Kidney (tissue), 14 donors: ENCODE results near the gene WAPL. TPM values are rescaled to one million over a fixed set of nuclear protein-coding genes. Genes with fewer than 3 reads are reported as not detected.

Source experiments
- DNase-seq, 5 donors: peaks; one replicate each; pipeline ENCODE4 v3.0.0-alpha.2; 2013 to 2020
- FAIRE-seq: peaks from 2 replicates; lab custom pipeline; 2012; peaks lifted over from hg19 to GRCh38; lab: Jason Lieb, UNC
- H3K27ac ChIP-seq, 2 donors: one replicate each; pipeline ENCODE4 v1.7.0; 2013; ENCODE audit warnings: low read depth in 2 of 2, low read length in 2 of 2, inconsistent platforms in 1 of 2
- H3K27me3 ChIP-seq: one replicate; pipeline ENCODE4 v1.7.1; 2013; ENCODE audit warnings: low read length, inconsistent platforms; ENCODE audit not compliant: control insufficient read depth, insufficient read depth
- H3K36me3 ChIP-seq, 3 donors: one replicate each; pipeline versions ENCODE4 v1.7.0 to v1.7.1; 2013; ENCODE audit warnings: low read length in 3 of 3, control low read depth in 1 of 3, inconsistent platforms in 1 of 3; ENCODE audit not compliant: insufficient read depth in 3 of 3, control insufficient read depth in 2 of 3
- H3K4me1 ChIP-seq, 3 donors: one replicate each; pipeline versions ENCODE4 v1.7.0 to v1.7.1; 2013; ENCODE audit warnings: low read length in 3 of 3, inconsistent platforms in 1 of 3, low read depth in 1 of 3; ENCODE audit not compliant: control insufficient read depth in 2 of 3, insufficient read depth in 2 of 3
- H3K4me3 ChIP-seq, 3 donors: one replicate each; pipeline versions ENCODE4 v1.7.0 to v1.8.1; 2013; ENCODE audit warnings: low read length in 3 of 3, control low read depth in 1 of 3, inconsistent platforms in 1 of 3
- H3K9ac ChIP-seq, 3 donors: one replicate each; pipeline versions ENCODE4 v1.7.0 to v1.7.1; 2013; ENCODE audit warnings: low read length in 3 of 3, control low read depth in 1 of 3, inconsistent platforms in 1 of 3
- H3K9me3 ChIP-seq, 3 donors: one replicate each; pipeline versions ENCODE4 v1.7.0 to v1.7.1; 2013; ENCODE audit warnings: low read length in 3 of 3, control low read depth in 1 of 3, inconsistent platforms in 1 of 3; ENCODE audit not compliant: control insufficient read depth in 2 of 3, insufficient read depth in 1 of 3
- intact Hi-C: fragments of 100-400 bp; cut with DNase I; formaldehyde crosslinking; loops from one replicate; pipeline ENCODE4 v1.11.1; 2022
- polyA plus RNA-seq: library from polyadenylated mRNA; stranded (reverse); fragments of 350-450 nt; fragmentation: Illumina TruSeq; extraction: RNeasy Lipid Tissue Mini Kit (QIAGEN cat#74804); gene quantifications from one replicate; pipeline ENCODE4 v1.2.3, GENCODE V29; 2014; ENCODE audit warnings: low read depth, low replicate concordance; ENCODE audit not compliant: insufficient read depth
- total RNA-seq: library from RNA; stranded (reverse); fragmentation: NEBNext Ultra II Directional; extraction: Animal tissue kit (Norgen Biotek cat#: 25700); gene quantifications from one replicate; pipeline ENCODE4 v1.2.1, GENCODE V29; 2021
- TF ChIP-seq, protein P1 (sequence below): IDR thresholded peaks from 3 replicates; pipeline ENCODE4 v1.5.1; 2012; ENCODE audit warnings: mild to moderate bottlenecking, moderate library complexity, borderline replicate concordance; ENCODE audit not compliant: insufficient read depth; ENCODE audit errors: extremely low read depth
- donor health status: control.
- donor health status: control.
- donor health status: control.
- donor health status: control.
- donor health status: control.
- donor health status: DM: yes; HTN: yes; CAD: no.
- donor health status: Normal renal cell carcinoma (clear cell type).

The WAPL gene
- total and polyA plus RNA-seq, 2 donors from 2014 or later: 17.6 to 34.7 TPM

DNA sequence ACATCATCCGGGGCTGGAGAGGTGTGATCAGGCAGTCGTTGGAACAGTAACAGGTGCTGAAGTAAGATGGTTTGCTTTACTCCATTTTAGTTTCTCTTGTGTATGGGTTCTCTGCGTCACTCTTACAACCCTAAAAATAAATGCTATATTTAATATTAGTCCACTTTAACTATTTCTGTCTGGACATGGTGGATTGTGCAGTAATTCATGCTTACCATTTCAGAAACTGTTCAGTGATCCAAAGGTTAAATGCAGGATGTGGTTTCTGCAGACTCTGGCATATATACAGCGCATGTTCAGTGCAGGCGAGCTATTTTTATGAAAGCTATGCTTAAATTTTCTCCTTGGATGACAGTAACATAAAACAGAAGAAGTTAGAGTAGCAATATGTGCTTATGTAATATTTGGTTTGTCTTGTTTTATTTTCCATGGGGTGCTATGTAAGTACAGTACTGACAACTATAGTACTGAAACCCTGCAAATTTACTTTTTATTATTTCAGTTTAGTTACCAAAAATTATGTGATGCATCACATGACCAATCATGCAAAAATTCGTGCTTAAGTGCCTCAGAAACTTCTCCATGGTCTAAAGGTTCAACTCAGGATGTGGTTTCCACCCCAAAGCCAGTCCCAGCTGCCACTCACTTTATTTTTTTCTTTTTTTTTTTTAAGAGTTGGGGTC lies 108.4 kb downstream of the WAPL start:
- no peak for FAIRE-seq
- H3K27me3 ChIP-seq: no peaks in the 10 kb centered on the region
- no peak overlapping the region for H3K27ac ChIP-seq
- TF ChIP-seq, protein P1, sequence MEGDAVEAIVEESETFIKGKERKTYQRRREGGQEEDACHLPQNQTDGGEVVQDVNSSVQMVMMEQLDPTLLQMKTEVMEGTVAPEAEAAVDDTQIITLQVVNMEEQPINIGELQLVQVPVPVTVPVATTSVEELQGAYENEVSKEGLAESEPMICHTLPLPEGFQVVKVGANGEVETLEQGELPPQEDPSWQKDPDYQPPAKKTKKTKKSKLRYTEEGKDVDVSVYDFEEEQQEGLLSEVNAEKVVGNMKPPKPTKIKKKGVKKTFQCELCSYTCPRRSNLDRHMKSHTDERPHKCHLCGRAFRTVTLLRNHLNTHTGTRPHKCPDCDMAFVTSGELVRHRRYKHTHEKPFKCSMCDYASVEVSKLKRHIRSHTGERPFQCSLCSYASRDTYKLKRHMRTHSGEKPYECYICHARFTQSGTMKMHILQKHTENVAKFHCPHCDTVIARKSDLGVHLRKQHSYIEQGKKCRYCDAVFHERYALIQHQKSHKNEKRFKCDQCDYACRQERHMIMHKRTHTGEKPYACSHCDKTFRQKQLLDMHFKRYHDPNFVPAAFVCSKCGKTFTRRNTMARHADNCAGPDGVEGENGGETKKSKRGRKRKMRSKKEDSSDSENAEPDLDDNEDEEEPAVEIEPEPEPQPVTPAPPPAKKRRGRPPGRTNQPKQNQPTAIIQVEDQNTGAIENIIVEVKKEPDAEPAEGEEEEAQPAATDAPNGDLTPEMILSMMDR: no peak
- no peak overlapping the region for H3K4me3 ChIP-seq
- intact Hi-C loops: no loop called here
- H3K9ac ChIP-seq: no peak overlapping the region
- peaks cover 0 to 5% (median 3%) of the 10 kb centered on the region in 3 donors for H3K9me3 ChIP-seq
- no peaks in the 10 kb centered on the region for H3K36me3 ChIP-seq
- DNase-seq: peak in 1 of 5 donors; percentile 58
- peaks cover 0 to 13% (median 7%) of the 10 kb centered on the region in 3 donors for H3K4me1 ChIP-seq

DNA sequence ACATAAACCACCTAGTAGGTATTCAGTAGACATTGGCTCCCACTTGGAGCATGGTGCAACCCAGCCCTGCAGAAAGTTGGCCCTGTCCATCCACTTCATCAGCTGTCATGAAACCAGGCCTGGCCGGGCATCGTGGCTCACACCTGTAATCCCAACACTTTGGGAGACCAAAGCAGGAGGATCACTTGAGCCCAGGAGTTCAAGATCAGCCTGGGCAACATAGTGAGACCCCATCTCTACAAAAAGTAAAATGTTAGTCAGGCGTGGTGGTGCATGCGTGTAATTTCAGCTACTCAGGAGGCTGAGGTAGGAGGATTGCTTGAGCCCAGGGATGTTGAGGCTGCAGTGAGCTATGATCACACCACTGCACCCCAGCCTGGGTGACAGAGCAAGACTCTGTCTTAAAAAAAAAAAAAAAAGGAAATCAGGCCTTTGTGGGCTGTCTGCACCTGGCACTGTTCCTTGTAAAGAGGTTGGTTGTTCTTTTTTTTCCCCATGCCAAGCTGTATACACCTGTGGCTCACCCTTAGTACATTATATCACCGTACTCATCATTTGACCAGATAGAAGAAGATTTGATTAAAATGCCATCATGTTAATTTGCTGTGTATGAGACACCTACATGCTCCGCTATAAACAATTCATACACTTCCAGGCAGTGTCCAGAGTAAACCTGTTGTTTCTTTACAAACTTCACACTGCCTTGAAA lies 109.6 kb downstream of the WAPL start:
- H3K36me3 ChIP-seq: no peaks in the 10 kb centered on the region
- H3K4me1 ChIP-seq: peaks cover 0 to 13% (median 7%) of the 10 kb centered on the region in 3 donors
- H3K4me3 ChIP-seq: no peak overlapping the region
- DNase-seq (no peak), FAIRE-seq (no peak)
- peak overlapping the region in 1 of 2 donors; percentile 23 for H3K27ac ChIP-seq
- intact Hi-C loops: no loop called here
- H3K9ac ChIP-seq: no peak overlapping the region
- TF ChIP-seq, protein P1: no peak
- peaks cover 0 to 5% (median 3%) of the 10 kb centered on the region in 3 donors for H3K9me3 ChIP-seq
- H3K27me3 ChIP-seq: no peaks in the 10 kb centered on the region

DNA sequence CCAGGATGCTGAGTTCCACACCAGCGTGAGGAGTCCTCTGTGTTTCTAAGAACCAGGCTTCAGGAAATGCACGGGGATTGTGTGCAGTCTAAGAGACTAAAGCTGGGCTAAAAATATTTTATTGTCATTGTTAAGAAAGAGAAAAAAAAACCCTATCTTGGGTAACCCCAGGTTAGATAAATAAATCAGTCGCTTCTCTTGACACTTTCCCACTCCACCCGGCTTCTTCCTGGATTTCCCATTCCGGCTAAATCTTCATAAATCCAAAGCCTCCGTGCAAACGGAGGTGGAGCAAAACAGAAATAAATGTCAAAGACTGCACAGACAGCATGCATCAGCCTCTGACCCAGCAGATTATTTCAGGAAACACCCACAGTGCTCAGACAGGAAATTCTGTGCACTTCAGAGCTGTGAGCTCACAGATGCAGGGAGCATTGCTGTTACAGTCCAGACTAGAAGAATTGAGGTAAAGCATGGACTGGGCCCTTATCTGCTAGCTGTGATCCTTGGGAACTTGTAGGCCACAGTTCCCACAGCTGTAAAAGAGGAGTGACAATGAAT lies 110.2 kb downstream of the WAPL start:
- intact Hi-C loops: no loop called here
- no peaks in the 10 kb centered on the region for H3K27me3 ChIP-seq
- H3K4me1 ChIP-seq: peaks cover 0 to 13% (median 7%) of the 10 kb centered on the region in 3 donors
- peak in 3 of 5 donors; percentile 44 to 81 (median 49) for DNase-seq
- H3K9me3 ChIP-seq: peaks cover 0 to 5% (median 3%) of the 10 kb centered on the region in 3 donors
- TF ChIP-seq, protein P1: no peak
- no peak for FAIRE-seq
- no peak overlapping the region for H3K9ac ChIP-seq
- H3K36me3 ChIP-seq: no peaks in the 10 kb centered on the region
- H3K4me3 ChIP-seq: no peak overlapping the region
- peak overlapping the region; percentile 25 to 48 for H3K27ac ChIP-seq
